ENCODE results near the gene FANK1.
"Not testable (repeated sequence)": the region's sequence is repeated elsewhere in the genome, so short reads cannot be mapped to it uniquely, and the experiment has no call there.

GRCh38 chr10:125927265-125927664, 30.9 kb downstream of the FANK1 start:
- not testable (repeated sequence) for TF ChIP-seq RARB (CRISPR knock-in tag; IDR thresholded peaks at IDR 0.05); ESRRG (CRISPR knock-in tag; IDR thresholded peaks at IDR 0.05); TOX (CRISPR knock-in tag; IDR thresholded peaks at IDR 0.05; ENCODE audit: borderline replicate concordance); TCF4 (CRISPR knock-in tag; IDR thresholded peaks at IDR 0.05; ENCODE audit: borderline replicate concordance)
- TF ChIP-seq, protein P1, sequence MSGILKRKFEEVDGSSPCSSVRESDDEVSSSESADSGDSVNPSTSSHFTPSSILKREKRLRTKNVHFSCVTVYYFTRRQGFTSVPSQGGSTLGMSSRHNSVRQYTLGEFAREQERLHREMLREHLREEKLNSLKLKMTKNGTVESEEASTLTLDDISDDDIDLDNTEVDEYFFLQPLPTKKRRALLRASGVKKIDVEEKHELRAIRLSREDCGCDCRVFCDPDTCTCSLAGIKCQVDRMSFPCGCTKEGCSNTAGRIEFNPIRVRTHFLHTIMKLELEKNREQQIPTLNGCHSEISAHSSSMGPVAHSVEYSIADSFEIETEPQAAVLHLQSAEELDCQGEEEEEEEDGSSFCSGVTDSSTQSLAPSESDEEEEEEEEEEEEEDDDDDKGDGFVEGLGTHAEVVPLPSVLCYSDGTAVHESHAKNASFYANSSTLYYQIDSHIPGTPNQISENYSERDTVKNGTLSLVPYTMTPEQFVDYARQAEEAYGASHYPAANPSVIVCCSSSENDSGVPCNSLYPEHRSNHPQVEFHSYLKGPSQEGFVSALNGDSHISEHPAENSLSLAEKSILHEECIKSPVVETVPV (CRISPR knock-in tag; IDR thresholded peaks at IDR 0.05) = not testable (repeated sequence)

Data from SK-N-SH treated with all-trans-retinoic acid at 6 μM for 48 hours (cell line).